Effector CD4-positive, alpha-beta T cell (primary cell): Measurements from ENCODE around the gene TPBG. TPM values are rescaled to one million over a fixed set of nuclear protein-coding genes. Genes with fewer than 3 reads are reported as not detected.

ENCODE experiments used
- DNase-seq: peaks from one replicate; pipeline ENCODE4 v3.0.0-alpha.2; 2020
- total RNA-seq: gene quantifications from one replicate; lab custom pipeline; 2026; lab: John Stamatoyannopoulos, UW

TPBG gene, protein sequence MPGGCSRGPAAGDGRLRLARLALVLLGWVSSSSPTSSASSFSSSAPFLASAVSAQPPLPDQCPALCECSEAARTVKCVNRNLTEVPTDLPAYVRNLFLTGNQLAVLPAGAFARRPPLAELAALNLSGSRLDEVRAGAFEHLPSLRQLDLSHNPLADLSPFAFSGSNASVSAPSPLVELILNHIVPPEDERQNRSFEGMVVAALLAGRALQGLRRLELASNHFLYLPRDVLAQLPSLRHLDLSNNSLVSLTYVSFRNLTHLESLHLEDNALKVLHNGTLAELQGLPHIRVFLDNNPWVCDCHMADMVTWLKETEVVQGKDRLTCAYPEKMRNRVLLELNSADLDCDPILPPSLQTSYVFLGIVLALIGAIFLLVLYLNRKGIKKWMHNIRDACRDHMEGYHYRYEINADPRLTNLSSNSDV
- not detected for total RNA-seq

DNA sequence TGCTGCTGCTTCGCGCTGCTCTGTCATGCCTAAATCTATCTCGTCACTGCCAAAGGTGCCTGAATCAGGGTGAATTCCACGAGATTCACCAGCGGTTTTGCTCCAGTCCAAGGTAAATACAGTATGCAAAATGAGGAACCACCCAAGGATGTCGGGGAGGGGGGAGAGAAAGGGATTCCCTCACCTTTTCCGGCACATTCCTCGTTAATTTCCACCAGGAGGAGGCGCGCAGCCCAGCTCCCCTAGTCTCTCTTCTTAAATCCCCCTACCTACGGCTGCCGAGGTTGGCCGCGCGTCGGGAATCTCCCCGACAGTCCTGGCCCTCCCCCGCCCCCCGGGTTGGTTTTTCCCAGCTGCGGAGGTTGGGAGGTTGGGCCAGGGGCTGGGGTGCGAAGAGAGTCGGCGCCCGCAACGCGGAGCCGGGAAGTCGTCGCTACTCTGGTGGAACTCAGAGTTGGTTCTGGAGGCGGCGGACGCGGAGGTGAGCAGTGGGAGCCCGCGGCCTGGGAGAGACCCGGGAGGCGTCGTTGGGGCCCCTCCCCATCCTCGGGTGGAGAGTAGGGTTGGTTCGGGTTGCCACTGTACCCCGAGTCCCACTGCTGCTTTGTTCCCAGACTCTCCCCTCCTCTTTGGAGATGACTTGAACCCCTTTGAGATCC is at the start of gene TPBG:
Gene TPBG (plus strand): TSS at position 390 of the 659 bp plus-strand sequence. CDS start 1,145 bp downstream, outside the sequence.
- DNase-seq = no peak

DNA sequence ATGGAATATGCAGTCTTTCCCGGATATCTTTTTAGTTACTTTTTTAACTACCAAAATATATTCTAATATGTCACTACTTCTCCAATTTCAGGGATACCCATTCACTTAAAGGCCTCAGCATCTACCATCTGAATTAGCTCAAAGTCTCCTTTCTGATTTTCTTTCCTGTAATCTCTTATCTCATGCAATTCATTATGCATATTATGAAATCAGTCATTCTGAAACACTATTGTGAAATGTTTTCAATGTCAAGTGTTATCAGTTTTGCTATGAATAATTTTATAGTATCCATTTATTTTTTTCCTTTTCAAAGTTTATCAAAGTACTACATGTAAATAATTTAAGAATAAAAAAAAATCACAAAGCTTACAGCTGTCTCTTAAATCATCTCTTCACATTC is 41.2 kb upstream of the TPBG start:
- no peak for DNase-seq

DNA sequence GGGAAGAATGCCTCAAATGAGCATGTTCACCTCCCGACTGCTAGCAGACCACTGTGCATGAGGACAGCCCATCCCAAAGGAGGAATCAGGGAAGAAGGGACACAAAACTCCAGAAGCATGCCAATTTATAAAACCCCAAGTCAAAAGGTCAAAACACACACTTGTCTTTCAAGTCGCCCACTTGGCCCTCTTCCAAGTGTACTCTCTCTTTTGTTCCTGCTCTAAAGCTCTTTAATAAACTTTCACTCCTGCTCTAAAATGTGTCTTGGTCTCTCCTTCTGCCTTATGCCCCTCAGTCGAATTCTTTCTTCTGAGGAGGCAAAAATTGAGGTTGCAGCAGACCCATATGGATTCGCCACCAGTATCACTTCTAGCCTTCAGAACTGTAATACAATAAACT is 33.9 kb upstream of the TPBG start:
- no peak for DNase-seq

DNA sequence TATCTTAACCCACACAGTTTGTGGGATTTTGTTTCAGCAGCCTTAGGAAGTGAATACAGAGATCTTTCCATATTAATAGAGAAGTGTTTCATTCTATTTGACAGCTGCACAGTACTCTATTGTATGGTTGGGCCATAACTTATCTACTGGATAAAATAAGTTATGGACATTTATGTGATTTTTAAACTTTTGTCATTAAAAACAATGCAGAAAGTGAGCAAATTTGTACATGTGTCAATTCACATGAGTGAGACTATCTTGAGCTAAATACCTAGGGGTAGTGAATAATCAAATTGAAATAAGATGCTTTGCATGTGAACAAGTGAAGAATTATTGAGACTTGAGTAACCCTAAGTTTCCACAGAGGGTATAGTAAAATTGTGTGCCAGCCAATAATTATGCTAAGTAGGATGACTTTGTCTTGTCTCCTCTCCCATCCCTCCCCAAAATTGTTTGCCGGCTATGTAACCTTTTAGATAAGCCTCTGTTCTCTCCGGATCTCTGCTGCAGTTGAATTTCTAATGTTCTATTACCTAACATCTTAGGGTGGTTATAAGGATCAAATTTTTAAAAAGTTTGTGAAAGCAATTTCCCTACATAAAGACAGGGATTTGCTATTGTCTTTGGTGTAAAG is 33.3 kb upstream of the TPBG start:
- DNase-seq = no peak

DNA sequence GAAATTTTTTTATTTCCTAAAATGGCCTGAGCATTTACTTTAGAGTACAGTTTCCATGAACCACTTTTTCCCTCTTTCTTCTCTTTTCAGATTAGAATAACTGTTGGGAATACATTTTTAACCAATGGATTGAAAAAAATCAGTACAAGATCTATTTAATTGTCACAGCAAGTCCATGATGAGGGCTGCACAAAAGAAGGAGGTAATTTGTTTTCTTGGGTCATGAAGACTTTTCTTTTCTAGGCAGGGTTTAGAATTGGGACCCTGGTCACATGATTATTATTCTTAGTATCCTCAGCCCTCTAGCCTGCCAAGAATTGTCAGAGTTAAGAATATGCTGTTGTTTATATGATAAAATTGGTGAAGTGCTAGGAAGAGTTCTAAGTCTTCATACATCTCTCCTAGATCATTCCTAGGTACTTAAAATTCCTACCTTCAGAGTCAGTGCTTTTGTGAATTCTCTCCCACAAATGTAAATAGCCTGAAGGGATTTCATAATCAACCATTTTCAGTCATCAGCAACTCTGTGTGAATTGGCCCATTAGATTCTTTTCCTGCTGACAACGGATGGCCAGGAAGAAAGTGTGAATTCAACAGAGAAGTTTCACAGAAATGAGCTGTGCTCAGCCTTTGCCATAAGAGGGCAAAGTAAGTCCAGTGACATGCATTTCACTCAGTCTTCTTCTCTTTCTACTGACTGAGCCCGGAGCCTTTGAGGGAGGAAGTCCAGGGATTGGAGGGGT is 32.4 kb upstream of the TPBG start:
- DNase-seq = no peak

DNA sequence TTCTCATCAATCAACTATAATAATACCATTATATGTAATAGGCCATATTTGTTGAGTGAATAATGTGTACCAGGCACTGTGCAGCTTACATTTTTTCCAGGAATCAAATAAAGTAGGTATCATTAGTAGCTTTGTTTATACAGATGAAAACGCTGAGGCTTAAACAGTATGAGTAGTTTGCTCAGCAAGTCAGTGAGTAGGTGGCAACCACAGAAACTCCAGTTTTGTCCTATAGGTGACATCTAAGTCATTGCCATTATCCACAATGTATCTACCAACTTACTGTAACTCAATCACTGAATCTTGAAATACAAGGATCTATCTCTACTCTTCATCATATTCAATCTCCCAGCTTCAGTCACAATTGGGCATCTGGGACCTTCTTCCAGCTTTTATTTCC is 29.8 kb upstream of the TPBG start:
- no peak for DNase-seq

DNA sequence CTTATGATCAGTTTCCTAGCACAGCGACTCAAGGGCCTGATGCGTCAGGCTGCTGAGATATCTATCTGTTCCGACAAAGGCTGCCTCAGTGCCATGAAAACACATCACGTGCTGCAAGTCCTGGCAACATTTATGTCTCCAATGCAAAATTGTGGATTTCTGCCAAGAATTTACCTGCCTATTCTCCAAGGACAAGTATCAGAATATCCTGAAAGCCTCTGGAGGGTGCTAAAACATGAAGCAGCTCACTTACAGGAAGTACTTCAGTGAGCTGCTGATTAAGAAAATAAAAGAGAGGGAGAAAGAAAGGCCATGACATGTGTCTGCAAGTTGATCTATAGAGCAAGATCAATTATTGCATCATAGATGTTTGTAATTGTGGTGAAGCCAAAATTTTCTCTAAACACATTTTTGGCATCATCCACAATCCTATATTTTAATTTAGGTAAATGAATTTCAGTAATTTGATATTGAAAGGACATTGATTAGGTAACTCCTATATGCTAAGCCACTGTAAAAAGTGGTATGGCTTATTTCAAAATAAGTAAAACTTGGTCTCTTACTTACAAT is 25.8 kb upstream of the TPBG start:
- no peak for DNase-seq

DNA sequence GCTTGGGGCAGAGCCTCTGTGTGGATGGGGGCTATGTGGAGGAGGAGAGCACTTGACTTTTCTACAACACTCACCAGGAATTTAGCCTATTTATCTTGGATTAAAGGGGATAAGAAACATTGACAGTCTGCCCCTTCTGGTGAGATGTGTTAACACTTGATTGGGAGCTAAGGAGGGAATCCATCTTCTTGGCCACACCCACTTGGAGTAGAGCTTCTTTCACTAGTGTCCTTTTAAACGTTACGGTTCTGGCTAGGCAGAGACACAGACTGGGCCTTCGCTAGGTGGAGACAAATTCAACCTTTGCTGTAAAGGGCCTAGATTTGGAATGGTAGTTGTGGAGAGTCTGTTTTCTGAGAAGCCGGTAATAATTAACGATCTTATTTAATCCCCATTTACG is 15.5 kb upstream of the TPBG start:
- no peak for DNase-seq

DNA sequence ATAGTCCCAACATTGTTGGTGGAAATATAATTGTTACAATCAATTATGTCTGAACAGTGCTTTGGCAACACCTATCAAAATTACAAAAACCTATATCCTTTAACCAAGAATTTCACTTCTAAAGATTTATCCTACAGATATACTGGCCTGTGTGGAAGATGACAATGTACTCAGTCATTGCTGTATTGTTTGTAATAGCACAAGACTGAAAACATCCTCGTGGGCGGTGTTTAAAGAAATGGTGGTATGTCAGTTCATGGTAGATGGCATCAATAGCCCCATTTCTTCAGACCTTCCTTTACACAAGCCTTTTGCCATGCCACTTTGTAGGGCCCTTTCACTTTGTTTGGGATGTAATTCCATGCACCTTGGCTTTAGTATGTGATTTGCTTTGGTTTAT is 9.8 kb upstream of the TPBG start:
- no peak for DNase-seq

DNA sequence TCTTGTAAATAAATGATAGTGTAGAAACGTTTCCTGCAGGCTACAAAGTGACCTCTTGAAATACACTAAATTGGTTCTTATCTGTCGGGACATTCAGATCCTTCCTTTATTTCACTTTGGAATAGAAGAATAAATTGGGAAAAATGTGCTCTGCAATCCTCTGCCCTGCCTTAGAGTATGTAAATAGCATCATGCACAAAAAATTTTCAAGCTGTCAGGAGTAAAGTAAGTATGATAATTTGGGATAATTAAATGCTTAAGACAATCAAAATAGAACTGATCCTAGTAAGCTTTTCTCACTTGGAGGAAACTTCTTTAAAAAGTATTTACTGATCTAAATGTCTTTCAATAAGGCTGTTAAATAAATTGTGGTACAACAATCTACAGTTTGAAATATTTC is 3.1 kb upstream of the TPBG start:
- no peak for DNase-seq

DNA sequence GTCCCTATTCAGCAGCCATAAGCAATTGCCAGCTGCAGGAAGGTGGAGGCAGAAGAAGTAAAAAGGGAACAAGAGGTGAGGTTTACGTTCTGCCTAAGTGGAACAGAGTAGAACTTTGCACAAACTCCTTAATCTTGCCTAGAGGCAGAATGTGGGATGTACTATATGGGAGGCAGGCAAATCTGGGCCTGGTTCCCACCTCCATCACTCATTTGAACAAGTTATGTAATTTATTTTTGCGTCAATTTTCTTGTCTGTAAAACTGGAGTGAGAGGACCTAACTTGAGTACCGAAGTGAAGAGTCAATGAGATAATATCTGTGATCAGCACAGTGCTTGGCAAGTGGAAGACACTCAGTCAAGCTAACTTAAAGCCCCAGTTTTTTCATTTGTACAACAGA is 2.0 kb upstream of the TPBG start:
- no peak for DNase-seq

DNA sequence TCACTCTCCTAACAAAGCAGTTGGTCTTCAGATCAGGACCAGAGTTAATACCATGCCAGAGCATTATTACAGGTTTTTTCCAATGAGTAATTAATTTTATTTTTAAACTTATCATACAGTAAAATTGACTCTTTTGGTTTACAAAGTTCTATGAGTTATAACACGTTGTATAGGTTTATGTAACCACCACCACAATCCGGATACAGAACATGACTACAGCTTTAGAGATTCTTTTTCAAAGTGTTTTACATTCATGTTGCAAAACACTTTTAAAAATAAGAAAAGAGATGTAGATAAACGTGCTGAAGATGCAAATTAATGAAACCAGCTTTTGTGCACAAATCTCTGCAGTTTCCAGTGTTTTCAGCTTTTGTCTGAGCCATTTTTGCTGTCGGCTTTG is 1.5 kb upstream of the TPBG start:
- DNase-seq = no peak

DNA sequence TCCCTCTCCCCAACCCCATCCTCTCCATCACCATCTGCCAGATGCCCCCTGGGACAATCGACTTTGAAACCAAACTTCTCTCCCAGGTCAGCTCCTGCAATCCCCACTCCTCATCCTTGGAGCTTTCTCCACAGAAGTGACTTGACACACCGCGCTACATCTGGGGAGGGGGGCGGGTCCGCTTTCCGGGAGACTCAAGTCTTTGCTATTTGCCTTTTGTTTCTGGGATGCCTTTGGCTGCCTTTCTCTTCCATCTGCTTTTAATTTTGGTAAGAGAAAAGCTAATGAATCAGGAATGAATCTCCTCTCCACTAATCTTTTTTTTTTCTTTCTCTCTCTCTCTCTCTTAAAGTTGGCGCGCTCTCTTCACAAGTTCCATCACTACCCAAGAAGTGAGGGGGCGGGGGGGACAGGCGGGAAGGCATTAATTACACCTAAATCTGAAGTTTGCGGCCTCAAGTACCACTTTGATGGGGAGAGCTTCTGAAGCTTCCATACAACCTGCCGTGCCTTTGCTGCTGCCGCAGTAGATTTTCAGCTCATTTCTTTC is 664 bp upstream of the TPBG start:
- no peak for DNase-seq

DNA sequence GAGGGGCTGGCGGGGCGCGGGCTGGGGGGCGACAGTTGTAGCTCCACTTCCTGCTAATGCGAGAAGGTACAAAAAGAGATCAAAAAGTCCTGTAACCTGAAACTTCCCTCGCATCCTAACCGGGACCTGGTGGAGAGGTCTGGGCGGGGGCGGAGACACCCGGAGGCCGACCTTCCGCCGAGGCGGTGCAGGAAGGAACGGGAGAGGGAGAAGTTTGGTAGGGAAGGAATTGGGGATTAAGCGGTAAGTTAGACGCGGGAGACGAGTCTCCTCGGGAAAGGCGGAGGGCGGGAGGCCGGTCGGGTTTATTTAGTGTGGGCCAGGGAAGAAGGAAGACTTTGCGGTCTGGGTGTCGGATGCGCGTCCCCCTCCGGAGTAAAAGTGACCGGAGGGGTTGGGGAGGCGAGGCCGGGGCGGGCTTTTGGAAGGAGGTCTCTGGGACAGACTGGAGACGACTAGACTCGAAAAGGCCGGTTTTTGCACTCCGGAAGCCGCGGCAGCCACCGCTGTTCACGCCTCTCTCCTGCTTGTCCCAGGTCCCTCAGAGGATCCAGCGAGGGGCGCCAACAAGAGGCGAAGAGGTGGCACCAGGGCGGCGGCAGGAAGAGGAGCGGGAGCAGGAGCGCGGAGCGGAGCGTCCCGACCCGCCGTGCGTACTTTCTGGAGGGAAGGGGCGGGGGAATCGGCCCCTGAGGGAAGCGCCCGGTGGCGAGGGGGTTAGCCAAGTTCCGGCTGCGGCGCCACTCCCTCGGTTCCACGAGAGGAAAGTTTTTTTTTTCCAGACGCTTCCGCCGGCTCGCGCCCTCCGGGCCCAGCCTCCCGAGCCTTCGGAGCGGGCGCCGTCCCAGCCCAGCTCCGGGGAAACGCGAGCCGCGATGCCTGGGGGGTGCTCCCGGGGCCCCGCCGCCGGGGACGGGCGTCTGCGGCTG is 734 bp downstream of the TPBG start:
- DNase-seq = no peak

DNA sequence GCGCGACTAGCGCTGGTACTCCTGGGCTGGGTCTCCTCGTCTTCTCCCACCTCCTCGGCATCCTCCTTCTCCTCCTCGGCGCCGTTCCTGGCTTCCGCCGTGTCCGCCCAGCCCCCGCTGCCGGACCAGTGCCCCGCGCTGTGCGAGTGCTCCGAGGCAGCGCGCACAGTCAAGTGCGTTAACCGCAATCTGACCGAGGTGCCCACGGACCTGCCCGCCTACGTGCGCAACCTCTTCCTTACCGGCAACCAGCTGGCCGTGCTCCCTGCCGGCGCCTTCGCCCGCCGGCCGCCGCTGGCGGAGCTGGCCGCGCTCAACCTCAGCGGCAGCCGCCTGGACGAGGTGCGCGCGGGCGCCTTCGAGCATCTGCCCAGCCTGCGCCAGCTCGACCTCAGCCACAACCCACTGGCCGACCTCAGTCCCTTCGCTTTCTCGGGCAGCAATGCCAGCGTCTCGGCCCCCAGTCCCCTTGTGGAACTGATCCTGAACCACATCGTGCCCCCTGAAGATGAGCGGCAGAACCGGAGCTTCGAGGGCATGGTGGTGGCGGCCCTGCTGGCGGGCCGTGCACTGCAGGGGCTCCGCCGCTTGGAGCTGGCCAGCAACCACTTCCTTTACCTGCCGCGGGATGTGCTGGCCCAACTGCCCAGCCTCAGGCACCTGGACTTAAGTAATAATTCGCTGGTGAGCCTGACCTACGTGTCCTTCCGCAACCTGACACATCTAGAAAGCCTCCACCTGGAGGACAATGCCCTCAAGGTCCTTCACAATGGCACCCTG is 1.6 kb downstream of the TPBG start:
- DNase-seq = no peak

DNA sequence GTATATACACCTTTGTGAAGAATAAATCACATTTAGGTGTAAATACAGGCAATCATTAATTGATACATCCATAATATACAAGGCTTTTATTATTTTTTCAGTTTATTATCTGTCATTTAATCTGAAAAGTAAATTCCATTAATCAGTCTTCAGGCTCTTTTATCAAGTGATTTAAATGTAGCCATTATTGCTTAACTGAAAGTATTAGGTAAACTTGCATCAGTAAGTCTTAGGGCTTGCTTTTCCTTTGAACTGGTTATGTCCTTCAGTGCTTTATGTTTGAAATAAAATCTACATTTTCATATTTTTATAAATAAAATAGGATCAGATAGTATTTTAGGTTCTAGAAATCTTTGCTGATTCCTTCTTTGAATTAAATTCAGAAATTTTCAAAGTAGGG is 4.1 kb downstream of the TPBG start:
- DNase-seq = no peak

DNA sequence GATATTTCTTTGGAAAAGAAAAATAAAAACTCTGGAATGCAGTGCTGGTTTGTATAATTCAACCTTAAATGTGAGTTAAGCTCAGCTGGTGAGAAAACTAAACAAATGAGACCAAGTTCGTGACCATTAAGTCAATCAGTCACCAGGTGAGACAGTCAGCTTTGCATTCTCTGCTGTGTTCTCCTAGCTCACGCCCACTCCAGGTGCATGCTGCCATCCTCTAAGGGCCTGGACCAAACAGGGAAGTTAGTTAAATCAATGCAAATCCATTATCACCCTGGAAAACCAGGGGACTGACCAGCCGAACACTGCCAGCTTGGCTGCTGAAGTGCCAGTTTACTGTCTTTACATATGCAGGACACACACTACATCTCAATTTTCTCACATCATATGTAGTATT is 7.2 kb downstream of the TPBG start:
- DNase-seq = no peak

DNA sequence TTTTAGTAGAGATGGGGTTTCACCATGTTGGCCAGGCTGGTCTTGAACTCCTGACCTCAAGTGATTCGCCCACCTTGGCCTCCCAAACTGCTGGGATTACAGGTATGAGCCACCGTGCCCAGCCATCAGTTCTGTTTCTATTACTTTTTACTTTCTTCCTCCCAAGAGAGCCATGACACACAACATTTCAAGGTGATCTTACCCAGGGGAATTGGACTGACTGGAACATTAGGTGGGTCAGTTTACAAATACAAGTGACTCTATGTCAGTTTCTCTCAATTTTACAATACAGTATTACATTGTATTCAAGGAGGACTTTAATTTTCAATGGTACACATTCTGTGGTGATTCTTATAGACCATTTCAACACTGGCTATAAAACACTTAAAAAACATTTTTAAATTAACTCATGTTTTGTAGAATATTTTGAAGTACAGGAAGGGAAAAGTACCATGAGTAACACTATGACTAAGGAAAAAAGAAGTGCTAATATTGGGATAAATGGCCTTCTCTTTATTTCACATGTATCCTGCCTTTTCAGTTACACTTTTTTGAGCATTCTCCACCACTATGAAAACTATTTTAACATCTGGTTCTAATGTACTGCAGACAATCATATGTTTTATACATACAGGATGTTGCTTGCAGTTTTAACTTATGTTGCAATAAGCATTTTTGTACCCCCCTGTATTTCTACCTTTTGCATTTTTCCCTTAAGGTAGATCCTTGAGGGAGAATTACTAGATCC is 8.4 kb downstream of the TPBG start:
- no peak for DNase-seq

DNA sequence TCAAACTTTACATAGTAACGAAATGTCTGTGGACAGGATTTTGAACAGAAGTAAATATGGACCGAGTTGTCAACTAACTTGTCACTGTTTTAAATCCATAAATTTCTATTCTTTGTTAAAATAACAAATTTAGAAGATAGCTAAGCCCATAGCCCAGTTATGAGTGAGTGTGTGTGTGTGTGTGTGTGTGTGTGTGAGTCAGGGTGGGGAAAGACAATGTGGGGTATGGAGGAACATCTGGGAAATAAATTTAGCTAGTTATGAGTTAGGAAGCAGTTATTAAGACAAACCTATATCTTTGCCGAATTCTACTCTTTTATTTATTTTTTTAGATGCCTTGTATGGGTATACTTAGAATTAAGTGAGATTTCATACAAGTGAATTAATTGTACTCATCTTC is 9.0 kb downstream of the TPBG start:
- DNase-seq = no peak

DNA sequence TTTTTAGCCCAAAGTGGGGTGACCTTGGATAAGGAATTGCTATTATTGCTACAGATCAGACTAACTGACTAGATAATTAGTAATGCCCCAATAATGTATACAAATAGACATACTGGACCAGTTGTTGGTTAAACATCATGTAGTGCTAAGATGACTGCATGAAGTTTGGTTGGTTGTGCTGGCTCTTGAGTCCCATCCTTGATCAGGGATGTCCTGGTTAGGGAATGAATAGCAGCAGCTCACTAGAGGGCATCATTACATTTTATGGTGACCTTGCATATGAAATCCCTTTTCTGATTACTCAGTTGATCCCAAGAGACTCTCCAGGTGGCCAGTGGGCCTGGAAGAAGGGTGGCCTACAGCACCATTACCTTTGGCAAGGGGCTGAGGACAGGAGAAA is 10.9 kb downstream of the TPBG start:
- no peak for DNase-seq
